ENCODE results near the gene IGSF11. TPM values are rescaled to one million over a fixed set of nuclear protein-coding genes. Genes with fewer than 3 reads are reported as not detected.

The IGSF11 gene
- total and polyA plus RNA-seq, 10 donors = 0.05 to 1.1 (median 0.31) TPM; not detected in 4

DNA sequence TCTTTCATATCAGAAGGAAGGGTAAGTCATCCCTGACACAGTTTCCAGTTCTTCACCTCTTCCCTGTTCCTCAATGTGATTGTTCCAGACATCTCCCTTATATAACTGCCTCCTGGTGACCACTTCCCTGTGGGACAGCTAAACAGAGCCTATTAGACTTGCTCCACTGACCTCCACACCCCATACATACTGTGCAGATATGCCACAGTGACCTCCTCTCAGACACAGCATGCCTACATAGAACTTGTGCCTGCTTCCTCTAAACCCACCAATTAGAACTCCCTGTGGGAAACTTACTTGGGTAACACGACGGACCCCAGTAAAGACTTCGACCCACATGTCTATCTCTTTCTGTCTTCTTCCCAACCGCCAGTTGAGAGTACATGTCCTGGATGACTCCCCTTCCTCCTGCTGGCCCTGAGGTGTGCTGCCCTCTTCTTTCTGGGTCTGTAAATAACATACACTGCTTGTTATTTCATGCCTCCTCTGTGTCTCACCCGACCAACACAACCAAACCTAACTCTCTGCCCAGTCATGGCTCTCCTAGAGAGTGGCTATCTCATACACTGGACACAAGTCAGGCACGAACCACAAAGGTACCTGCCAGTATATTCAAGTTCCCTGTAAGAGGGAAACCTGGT lies 53.0 kb downstream of the IGSF11 start:
- Histone ChIP-seq H3K9me3 (no peaks in the 10 kb centered on the region), H3K36me3 (no peaks in the 10 kb centered on the region), H3K4me3 (no peak overlapping the region), H3K4me1 (no peaks in the 10 kb centered on the region), H3K27ac (no peak overlapping the region), H3K27me3 (replicated peaks in 1 of 7) (no peaks in the 10 kb centered on the region)
- intact Hi-C loops (cut with DNase I; ENCODE audit: low total_unique reads) = no loop called here
- no peak for DNase-seq
- TF ChIP-seq POLR2AphosphoS5 (IDR thresholded peaks at IDR 0.05) = no peak
- TF ChIP-seq, protein P1, sequence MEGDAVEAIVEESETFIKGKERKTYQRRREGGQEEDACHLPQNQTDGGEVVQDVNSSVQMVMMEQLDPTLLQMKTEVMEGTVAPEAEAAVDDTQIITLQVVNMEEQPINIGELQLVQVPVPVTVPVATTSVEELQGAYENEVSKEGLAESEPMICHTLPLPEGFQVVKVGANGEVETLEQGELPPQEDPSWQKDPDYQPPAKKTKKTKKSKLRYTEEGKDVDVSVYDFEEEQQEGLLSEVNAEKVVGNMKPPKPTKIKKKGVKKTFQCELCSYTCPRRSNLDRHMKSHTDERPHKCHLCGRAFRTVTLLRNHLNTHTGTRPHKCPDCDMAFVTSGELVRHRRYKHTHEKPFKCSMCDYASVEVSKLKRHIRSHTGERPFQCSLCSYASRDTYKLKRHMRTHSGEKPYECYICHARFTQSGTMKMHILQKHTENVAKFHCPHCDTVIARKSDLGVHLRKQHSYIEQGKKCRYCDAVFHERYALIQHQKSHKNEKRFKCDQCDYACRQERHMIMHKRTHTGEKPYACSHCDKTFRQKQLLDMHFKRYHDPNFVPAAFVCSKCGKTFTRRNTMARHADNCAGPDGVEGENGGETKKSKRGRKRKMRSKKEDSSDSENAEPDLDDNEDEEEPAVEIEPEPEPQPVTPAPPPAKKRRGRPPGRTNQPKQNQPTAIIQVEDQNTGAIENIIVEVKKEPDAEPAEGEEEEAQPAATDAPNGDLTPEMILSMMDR (IDR thresholded peaks at IDR 0.05 in 8 of 11, conservative IDR thresholded peaks at IDR 0.05 in 3 of 11) = no peak
- TF ChIP-seq POLR2A (IDR thresholded peaks at IDR 0.05) = no peak
- 73 to 81% (median 79%) methylated on average over 6 of the region's 6 CpGs for WGBS, 5 donors

DNA sequence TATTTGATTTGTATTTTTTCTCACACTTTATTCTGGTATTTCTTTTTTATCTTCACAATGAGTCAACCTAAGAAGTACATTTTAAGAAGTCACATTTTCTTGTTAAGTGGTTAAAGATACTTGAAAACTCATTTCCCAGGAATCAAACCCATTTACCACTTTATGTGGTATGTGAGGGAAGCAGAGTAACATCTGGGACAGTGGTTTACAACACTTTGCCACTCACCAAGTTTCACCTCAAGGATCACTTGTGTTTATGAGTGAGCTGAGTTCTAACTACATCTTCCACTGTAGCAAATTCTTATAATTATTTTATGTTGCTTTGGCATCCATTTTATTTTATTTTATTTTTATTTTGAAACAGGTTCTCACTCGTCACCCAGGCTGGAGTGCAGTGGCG lies 53.8 kb downstream of the IGSF11 start:
- WGBS, 5 donors = 77 to 95% (median 85%) methylated on average over 2 of the region's 2 CpGs
- no peaks in the 10 kb centered on the region for H3K27me3 ChIP-seq (replicated peaks in 1 of 7)
- no peak overlapping the region for H3K27ac ChIP-seq
- H3K4me3 ChIP-seq = no peak overlapping the region
- intact Hi-C loops (cut with DNase I; ENCODE audit: low total_unique reads) = no loop called here
- TF ChIP-seq, protein P1 (IDR thresholded peaks at IDR 0.05 in 8 of 11, conservative IDR thresholded peaks at IDR 0.05 in 3 of 11) = no peak
- TF ChIP-seq POLR2AphosphoS5 (IDR thresholded peaks at IDR 0.05) (no peak), POLR2A (IDR thresholded peaks at IDR 0.05) (no peak)
- no peak for DNase-seq
- H3K9me3 ChIP-seq = no peaks in the 10 kb centered on the region
- H3K4me1 ChIP-seq = no peaks in the 10 kb centered on the region
- no peaks in the 10 kb centered on the region for H3K36me3 ChIP-seq

DNA sequence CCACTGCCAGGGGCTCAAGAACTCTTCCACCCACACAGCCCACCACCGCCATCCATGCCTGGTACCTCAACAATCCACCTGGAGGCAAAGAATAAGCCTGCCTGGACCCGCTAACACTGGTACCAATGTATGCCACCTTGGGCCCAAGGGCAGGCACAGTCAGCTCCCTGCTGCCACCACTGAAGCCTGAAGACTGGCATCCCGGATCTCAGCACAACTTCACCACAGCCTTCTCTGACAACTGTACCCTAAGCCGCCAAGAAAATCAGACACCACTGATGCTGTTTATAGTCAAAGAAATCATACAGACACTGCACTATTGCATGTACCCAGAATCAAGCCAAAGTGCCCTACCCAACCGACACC lies 56.3 kb downstream of the IGSF11 start:
- WGBS, 5 donors = 87 to 96% (median 94%) methylated on average over 4 to 5 of the region's 5 CpGs
- Histone ChIP-seq H3K27ac (no peak overlapping the region), H3K4me3 (no peak overlapping the region), H3K9me3 (no peaks in the 10 kb centered on the region), H3K36me3 (no peaks in the 10 kb centered on the region), H3K27me3 (replicated peaks in 1 of 7) (no peaks in the 10 kb centered on the region), H3K4me1 (no peaks in the 10 kb centered on the region)
- no peak for DNase-seq
- intact Hi-C loops (cut with DNase I; ENCODE audit: low total_unique reads) = no loop called here
- TF ChIP-seq POLR2A (IDR thresholded peaks at IDR 0.05) (no peak), POLR2AphosphoS5 (IDR thresholded peaks at IDR 0.05) (no peak)
- TF ChIP-seq, protein P1 (IDR thresholded peaks at IDR 0.05 in 8 of 11, conservative IDR thresholded peaks at IDR 0.05 in 3 of 11) = no peak

DNA sequence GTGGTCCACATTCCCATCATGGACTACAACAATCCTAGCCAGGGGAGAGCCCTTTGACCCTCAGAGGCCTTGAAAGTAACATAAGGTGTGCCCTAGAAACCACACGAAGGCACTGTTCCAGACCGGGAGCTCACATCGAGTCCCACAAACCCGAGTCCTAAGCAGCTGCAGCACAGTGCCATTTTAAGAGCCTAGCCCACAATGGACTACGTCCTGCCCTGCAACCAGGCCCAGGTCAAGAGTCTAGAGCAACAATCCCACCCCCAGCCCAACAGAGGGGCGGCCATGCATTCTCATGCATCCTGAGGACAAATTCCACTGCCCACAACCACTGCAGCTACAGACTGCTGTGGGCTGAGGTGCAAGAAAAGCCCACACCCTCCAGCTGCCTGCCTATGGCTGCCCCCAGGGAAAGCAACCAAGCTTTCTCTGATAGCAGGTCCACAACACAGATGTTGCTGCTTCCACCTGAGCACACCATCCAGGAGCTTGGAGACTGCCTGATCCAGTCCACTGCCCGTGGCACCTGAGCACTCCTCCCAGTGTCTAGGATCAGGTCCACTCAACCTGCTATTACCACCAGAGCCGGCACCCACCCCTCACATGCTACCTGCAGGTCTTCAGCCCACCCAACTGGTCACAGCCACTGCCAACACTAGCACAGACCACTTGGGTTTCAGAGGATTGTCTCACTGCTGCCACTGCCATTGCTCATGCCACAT lies 56.8 kb downstream of the IGSF11 start:
- Histone ChIP-seq H3K4me1 (no peaks in the 10 kb centered on the region), H3K27me3 (replicated peaks in 1 of 7) (no peaks in the 10 kb centered on the region), H3K36me3 (no peaks in the 10 kb centered on the region), H3K9me3 (no peaks in the 10 kb centered on the region), H3K4me3 (no peak overlapping the region), H3K27ac (no peak overlapping the region)
- intact Hi-C loops (cut with DNase I; ENCODE audit: low total_unique reads) = no loop called here
- DNase-seq = no peak
- 79 to 89% (median 87%) methylated on average over 4 to 8 of the region's 8 CpGs for WGBS, 5 donors
- TF ChIP-seq POLR2AphosphoS5 (IDR thresholded peaks at IDR 0.05) (no peak), POLR2A (IDR thresholded peaks at IDR 0.05) (no peak)
- TF ChIP-seq, protein P1 (IDR thresholded peaks at IDR 0.05 in 8 of 11, conservative IDR thresholded peaks at IDR 0.05 in 3 of 11) = no peak
